Measurements from ENCODE around the gene DPF3.

- TF ChIP-seq CTCF (IDR thresholded peaks at IDR 0.05) (no peak), JUN (CRISPR knock-in tag; IDR thresholded peaks at IDR 0.05) (no peak), HMGA2 (CRISPR knock-in tag; IDR thresholded peaks at IDR 0.05) (no peak), USF1 (CRISPR knock-in tag; IDR thresholded peaks at IDR 0.05) (no peak), NR1H2 (CRISPR knock-in tag; IDR thresholded peaks at IDR 0.05) (no peak), NR3C1 (CRISPR knock-in tag; conservative IDR thresholded peaks at IDR 0.05; ENCODE audit: low read depth) (no peak), IRF1 (CRISPR knock-in tag; IDR thresholded peaks at IDR 0.05) (no peak)
Measured at GRCh38 chr14:72686832-72687231, 207.1 kb downstream of the DPF3 start.
